Smooth muscle cell (in vitro differentiated cells): ENCODE measurements around the gene CCDC15. TPM values are rescaled to one million over a fixed set of nuclear protein-coding genes. Genes with fewer than 3 reads are reported as not detected.
A peak's percentile ranks its signal among the peaks of the same experiment; 100 is the strongest.
"Not testable (repeated sequence)": the region's sequence is repeated elsewhere in the genome, so short reads cannot be mapped to it uniquely, and the experiment has no call there.

ENCODE experiments used
- DNase-seq: peaks from one replicate; lab custom pipeline; 2025; ENCODE audit not compliant: unreplicated experiment; lab: John Stamatoyannopoulos, UW
- H2AFZ ChIP-seq: fragments of 200-600 bp; sonication (generic); 2 replicates; pipeline ENCODE4 v1.6.0; 2016; ENCODE audit warnings: antibody characterized with exemption, low read depth, mild to moderate bottlenecking
- H3F3A ChIP-seq: fragments of 200-600 bp; sonication (generic); 2 replicates; pipeline ENCODE4 v1.6.0; 2017; ENCODE audit warnings: antibody characterized with exemption, low read depth
- H3K27ac ChIP-seq: fragments of 200-600 bp; sonication (generic); 2 replicates; pipeline ENCODE4 v1.5.1; 2016; ENCODE audit warnings: low read depth, mild to moderate bottlenecking
- H3K27me3 ChIP-seq: fragments of 200-600 bp; sonication (generic); 2 replicates; pipeline ENCODE4 v1.6.1; 2016; ENCODE audit warnings: low read depth, mild to moderate bottlenecking
- H3K36me3 ChIP-seq: fragments of 200-600 bp; sonication (generic); 2 replicates; pipeline ENCODE4 v1.5.1; 2016; ENCODE audit warnings: low read depth
- H3K4me1 ChIP-seq: fragments of 200-600 bp; sonication (generic); 2 replicates; pipeline ENCODE4 v1.5.1; 2016; ENCODE audit warnings: low read depth
- H3K4me2 ChIP-seq: fragments of 200-600 bp; sonication (generic); 2 replicates; pipeline ENCODE4 v1.6.0; 2016; ENCODE audit warnings: mild to moderate bottlenecking
- H3K4me3 ChIP-seq: fragments of 200-600 bp; sonication (generic); 2 replicates; pipeline ENCODE4 v1.5.1; 2016; ENCODE audit warnings: mild to moderate bottlenecking
- H3K79me2 ChIP-seq: fragments of 200-600 bp; sonication (generic); 2 replicates; pipeline ENCODE4 v1.6.0; 2016; ENCODE audit warnings: low read depth, mild to moderate bottlenecking
- H3K9ac ChIP-seq: fragments of 200-600 bp; sonication (generic); 2 replicates; pipeline ENCODE4 v1.6.0; 2016; ENCODE audit warnings: low read depth
- H3K9me3 ChIP-seq: fragments of 200-600 bp; sonication (generic); replicated peaks from 2 replicates; pipeline ENCODE4 v1.5.1; 2016; ENCODE audit warnings: low read depth
- H4K20me1 ChIP-seq: fragments of 200-600 bp; sonication (generic); 2 replicates; pipeline ENCODE4 v1.6.0; 2016; ENCODE audit warnings: low read depth
- CTCF ChIP-seq: fragments of 200-600 bp; sonication (generic); IDR thresholded peaks from 2 replicates; pipeline ENCODE4 v1.5.1; 2017; ENCODE audit warnings: borderline replicate concordance, mild to moderate bottlenecking, antibody characterized with exemption; ENCODE audit not compliant: insufficient read depth, poor library complexity, severe bottlenecking
- WGBS: methylation state at CpG from one replicate; pipeline ENCODE4 v1.1.7; 2016; ENCODE audit warnings: low lambda C conversion rate; 5-methylcytosine and 5-hydroxymethylcytosine counted together
- polyA plus RNA-seq: library from polyadenylated mRNA; unstranded; fragments of >200 nt; fragmentation: Nextera tagmentation; extraction: Ambion mirVana; gene quantifications from 2 replicates; pipeline ENCODE4 v1.2.1, GENCODE V29; 2016
- total RNA-seq: library from RNA; depleted of rRNA; stranded (reverse); fragments of >200 nt; gene quantifications from 2 replicates; pipeline ENCODE4 v1.2.3, GENCODE V29; 2014

Gene CCDC15
- total and polyA plus RNA-seq, 2 experiments from 2014 or later = 1.9 to 4.0 TPM

- TF ChIP-seq CTCF = no peak
- Histone ChIP-seq H3K27ac (no peak overlapping the region), H3K4me1 (no peaks in the 10 kb centered on the region), H2AFZ (no peak overlapping the region), H4K20me1 (no peaks in the 10 kb centered on the region), H3K4me2 (no peak overlapping the region), H3K36me3 (no peaks in the 10 kb centered on the region), H3F3A (no peaks in the 10 kb centered on the region), H3K79me2 (no peaks in the 10 kb centered on the region), H3K9ac (no peak overlapping the region), H3K9me3 (no peaks in the 10 kb centered on the region), H3K4me3 (no peak overlapping the region), H3K27me3 (no peaks in the 10 kb centered on the region)
- no peak for DNase-seq
- 88% methylated on average over 2 of the region's 2 CpGs for WGBS
These were observed 72.0 kb downstream of the CCDC15 start for GRCh38 chr11:125025968-125026367.

GRCh38 chr11:125029431-125029830 is 75.4 kb downstream of the CCDC15 start:
- not testable (repeated sequence) for H3K9ac ChIP-seq, H3K27ac ChIP-seq, DNase-seq, H3K9me3 ChIP-seq, H4K20me1 ChIP-seq, H3K4me3 ChIP-seq, H3F3A ChIP-seq, H3K4me1 ChIP-seq, H3K79me2 ChIP-seq, H2AFZ ChIP-seq, H3K4me2 ChIP-seq, H3K36me3 ChIP-seq, H3K27me3 ChIP-seq
- WGBS = 48% methylated on average over 1 of the region's 1 CpG

GRCh38 chr11:125036933-125037332 is 82.9 kb downstream of the CCDC15 start:
- Histone ChIP-seq H4K20me1 (no peaks in the 10 kb centered on the region), H3K79me2 (no peaks in the 10 kb centered on the region), H3K27ac (peak overlapping the region; percentile 62), H2AFZ (no peak overlapping the region), H3K36me3 (peaks cover 4% of the 10 kb centered on the region), H3K4me3 (no peak overlapping the region), H3K4me2 (no peak overlapping the region), H3K27me3 (no peaks in the 10 kb centered on the region), H3K9me3 (no peaks in the 10 kb centered on the region), H3F3A (no peaks in the 10 kb centered on the region), H3K4me1 (no peaks in the 10 kb centered on the region), H3K9ac (no peak overlapping the region)
- WGBS = 16% methylated on average over 1 of the region's 1 CpG
- no peak for TF ChIP-seq CTCF
- DNase-seq = no peak

- H3K9me3 ChIP-seq = no peaks in the 10 kb centered on the region
- 90% methylated on average over 4 of the region's 4 CpGs for WGBS
- H3K27ac ChIP-seq = no peak overlapping the region
- no peaks in the 10 kb centered on the region for H3K79me2 ChIP-seq
- H3K4me1 ChIP-seq = no peaks in the 10 kb centered on the region
- no peaks in the 10 kb centered on the region for H3K27me3 ChIP-seq
- H2AFZ ChIP-seq = no peak overlapping the region
- DNase-seq = no peak
- no peaks in the 10 kb centered on the region for H3F3A ChIP-seq
- H3K36me3 ChIP-seq = no peaks in the 10 kb centered on the region
- H4K20me1 ChIP-seq = no peaks in the 10 kb centered on the region
- no peak for TF ChIP-seq CTCF
- no peak overlapping the region for H3K9ac ChIP-seq
- no peak overlapping the region for H3K4me3 ChIP-seq
- H3K4me2 ChIP-seq = no peak overlapping the region
These were observed 95.3 kb downstream of the CCDC15 start for GRCh38 chr11:125049164-125049792.
